ENCODE data around the gene ASIC2.

- TF ChIP-seq JUNB (IDR thresholded peaks at IDR 0.05; ENCODE audit: unreplicated experiment) = no peak
- TF ChIP-seq EZH2 (IDR thresholded peaks at IDR 0.05; ENCODE audit: low read depth, unreplicated experiment) = no peak
- TF ChIP-seq CTCF (conservative IDR thresholded peaks at IDR 0.05; ENCODE audit: low read depth in 2 of 2) = no peak
- no peak for TF ChIP-seq POLR2AphosphoS5 (IDR thresholded peaks at IDR 0.05; ENCODE audit: low read depth)
- no peak for TF ChIP-seq ZNF331 (CRISPR knock-in tag; IDR thresholded peaks at IDR 0.05; ENCODE audit: low read depth)
- no peak for TF ChIP-seq ZNF462 (CRISPR knock-in tag; IDR thresholded peaks at IDR 0.05)
- no peak for TF ChIP-seq EZH2phosphoT487 (IDR thresholded peaks at IDR 0.05; ENCODE audit: unreplicated experiment)
- TF ChIP-seq REST (IDR thresholded peaks at IDR 0.05; ENCODE audit: unreplicated experiment) = no peak
- TF ChIP-seq STAT1 (IDR thresholded peaks at IDR 0.05; ENCODE audit: unreplicated experiment) = no peak
- no peak for TF ChIP-seq NANOG (IDR thresholded peaks at IDR 0.05; ENCODE audit: borderline replicate concordance)
Measured at GRCh38 chr17:33277436-33278100, 15.5 kb downstream of the ASIC2 start.
